ENCODE results near the gene CDH11. TPM values are rescaled to one million over a fixed set of nuclear protein-coding genes. Genes with fewer than 3 reads are reported as not detected.

The CDH11 gene
- total and polyA plus RNA-seq, 9 of the 15 experiments (the other 6 are each of a cell fraction or from before 2014, with no cell fraction given), result 0.18 TPM; not detected in 8

- in situ Hi-C loops (cut with MboI) (no loop called here), intact Hi-C loops (cut with micrococcal nuclease) (no loop called here)
- Histone ChIP-seq H3K4me3 (no peak overlapping the region), H3K79me2 (ENCODE audit: control insufficient read depth, insufficient read depth, low read length) (no peaks in the 10 kb centered on the region), H3K9me1 (ENCODE audit: control insufficient read depth, insufficient read depth, low read length) (no peaks in the 10 kb centered on the region), H3K36me3 (ENCODE audit: control insufficient read depth, insufficient read depth, low read length) (no peaks in the 10 kb centered on the region), H3K4me1 (replicated peaks in 1 of 2; ENCODE audit: control insufficient read depth in 2 of 2, insufficient read depth in 2 of 2, low read length in 2 of 2) (no peaks in the 10 kb centered on the region), H3K27ac (ENCODE audit: extremely low read depth, low read depth, low read length) (no peak overlapping the region), H3K27me3 (ENCODE audit: control insufficient read depth in 2 of 2, insufficient read depth in 2 of 2, low read length in 2 of 2) (no peaks in the 10 kb centered on the region), H3K9me3 (replicated peaks; ENCODE audit: control insufficient read depth, insufficient read depth, low read depth, low read length) (no peaks in the 10 kb centered on the region; the same call in 1 of the 2 replicates), H2AFZ (ENCODE audit: low read depth, low read length) (no peak overlapping the region), H4K20me1 (replicated peaks; ENCODE audit: control insufficient read depth, insufficient read depth, low read length) (no peaks in the 10 kb centered on the region), H3K4me2 (ENCODE audit: insufficient read depth, low read length) (no peak overlapping the region), H3K9ac (ENCODE audit: insufficient read depth in 1 of 2, low read depth in 2 of 2, low read length in 2 of 2) (no peak overlapping the region)
- ATAC-seq, result no peak
- no peak for TF ChIP-seq MCM7 (IDR thresholded peaks at IDR 0.05)
- TF ChIP-seq SRSF9 (IDR thresholded peaks at IDR 0.05; ENCODE audit: borderline replicate concordance, low read depth, low read length), result no peak
- 0 out of 6 replicates have a peak, but pooled peaks of 1 of the 3 experiments have one; percentile 20 for TF ChIP-seq CTCF (IDR thresholded peaks at IDR 0.05 in 2 of 3, conservative IDR thresholded peaks at IDR 0.05 in 1 of 3; ENCODE audit: insufficient read depth in 2 of 3, low read depth in 1 of 3, low read length in 3 of 3)
- no peak for TF ChIP-seq PHF20 (IDR thresholded peaks at IDR 0.05; ENCODE audit: partially characterized antibody)
- TF ChIP-seq RAD21 (CRISPR knock-in tag; conservative IDR thresholded peaks at IDR 0.05 in 1 of 2, IDR thresholded peaks at IDR 0.05 in 1 of 2), result peak in 1 of 2 experiments; percentile 21; a peak in 1 of 4 replicates
- no TSS peak for BruUV-seq (replicated peaks)
- WGBS (ENCODE audit: insufficient coverage, low coverage, missing lambda C conversion rate), result 0% methylated on average over 2 of the region's 2 CpGs
- ChIA-PET POLR2A (no interaction called here), CTCF (ENCODE audit: low intra/inter-chr PET ratio) (no interaction called here)
- no peak for FAIRE-seq
- DNase-seq (ENCODE audit: extremely low read depth in 1 of 4, low spot score in 3 of 4), result peak; percentile 5 to 33 (median 18)
Measured at GRCh38 chr16:64983963-64984362, 137.9 kb downstream of the CDH11 start.

All from K562 (cell line).